B cell (primary cell): Measurements from ENCODE around the gene EGFLAM. TPM values are rescaled to one million over a fixed set of nuclear protein-coding genes. Genes with fewer than 3 reads are reported as not detected.

Experiments
- ATAC-seq: fragments of 200-7000 bp; cut with Tn5 transposase; one replicate; pipeline ENCODE4 v1.10.0; 2021; ENCODE audit warnings: low read depth, mild to moderate bottlenecking, moderate number of reproducible peaks, moderate library complexity
- CTCF ChIA-PET: fragments of 350-600 bp; sonication (Branson Sonifier 250); formaldehyde crosslinking; loops from one replicate; lab custom pipeline; 2021; ENCODE audit warnings: antibody characterized with exemption, inconsistent platforms; lab: Charles Lee
- POLR2A ChIA-PET: fragments of 350-600 bp; sonication (Branson Sonifier 250); formaldehyde crosslinking; loops from one replicate; lab custom pipeline; 2021; ENCODE audit warnings: antibody characterized with exemption; lab: Charles Lee
- DNase-seq: peaks from one replicate; pipeline ENCODE4 v3.0.0; 2013
- H2AFZ ChIP-seq: 2 replicates; pipeline ENCODE4 v1.6.1; 2012; ENCODE audit warnings: mild to moderate bottlenecking, low read depth, low read length; ENCODE audit not compliant: insufficient read depth, poor library complexity, severe bottlenecking
- H3K27ac ChIP-seq, 2 donors: 1 replicate in 1 of 2; 2 replicates in 1 of 2; pipeline ENCODE4 v1.5.1; 2012 to 2013; ENCODE audit warnings: low read length in 2 of 2, mild to moderate bottlenecking in 2 of 2, moderate library complexity in 1 of 2
- H3K27me3 ChIP-seq, 4 experiments: fragments of 200-600 bp in 1 of 4; sonication (generic) in 1 of 4; replicated peaks in 1 of 4; 1 replicate in 2 of 4; 2 replicates in 2 of 4; pipeline versions ENCODE4 v1.6.1 to v1.7.0; 2013 to 2016; ENCODE audit warnings: low read length in 3 of 4, mild to moderate bottlenecking in 2 of 4, mixed read lengths in 1 of 4, moderate library complexity in 1 of 4; ENCODE audit not compliant: insufficient read depth in 4 of 4, control insufficient read depth in 3 of 4; ENCODE audit errors: control extremely low read depth in 1 of 4
- H3K36me3 ChIP-seq, 2 experiments: replicated peaks in 1 of 2; 1 replicate in 1 of 2; 2 replicates in 1 of 2; pipeline versions ENCODE4 v1.6.1 to v1.7.1; 2013; ENCODE audit warnings: low read length in 1 of 2; ENCODE audit not compliant: insufficient read depth in 2 of 2, control insufficient read depth in 1 of 2; ENCODE audit errors: control extremely low read depth in 1 of 2, extremely low read depth in 1 of 2
- H3K4me1 ChIP-seq, 2 donors: fragments of 200-600 bp in 1 of 2; sonication (generic) in 1 of 2; 1 replicate in 1 of 2; 2 replicates in 1 of 2; pipeline versions ENCODE4 v1.5.1 to v1.6.1; 2013 to 2017; ENCODE audit warnings: low read length in 2 of 2; ENCODE audit not compliant: control insufficient read depth in 2 of 2, insufficient read depth in 2 of 2
- H3K4me2 ChIP-seq: replicated peaks from 2 replicates; pipeline ENCODE3; 2012; ENCODE audit warnings: mild to moderate bottlenecking, low read depth, low read length; ENCODE audit not compliant: poor library complexity, severe bottlenecking
- H3K4me3 ChIP-seq, 5 experiments: fragments of 200-600 bp in 1 of 5; sonication (generic) in 1 of 5; 1 replicate in 3 of 5; 2 replicates in 2 of 5; pipeline versions ENCODE4 v1.5.1 to v1.7.0; 2011 to 2016; ENCODE audit warnings: low read length in 4 of 5, mild to moderate bottlenecking in 4 of 5, low read depth in 2 of 5, control low read depth in 1 of 5, moderate library complexity in 1 of 5; ENCODE audit not compliant: insufficient read depth in 1 of 5; ENCODE audit errors: control extremely low read depth in 1 of 5, extremely low read depth in 1 of 5
- H3K79me2 ChIP-seq: fragments of 200-600 bp; sonication (generic); one replicate; pipeline ENCODE4 v1.6.0; 2016; ENCODE audit warnings: low read length; ENCODE audit not compliant: control insufficient read depth, insufficient read depth
- H3K9ac ChIP-seq: fragments of 200-600 bp; sonication (generic); 2 replicates; pipeline ENCODE4 v1.6.1; 2017; ENCODE audit warnings: mild to moderate bottlenecking, low read length, moderate library complexity
- H3K9me3 ChIP-seq, 3 donors: one replicate each; pipeline versions ENCODE4 v1.6.1 to v1.7.1; 2013; ENCODE audit warnings: low read length in 2 of 3; ENCODE audit not compliant: control insufficient read depth in 2 of 3, insufficient read depth in 1 of 3; ENCODE audit errors: control extremely low read depth in 1 of 3
- H4K20me1 ChIP-seq: 2 replicates; pipeline ENCODE4 v1.6.0; 2012; ENCODE audit warnings: mild to moderate bottlenecking, low read length; ENCODE audit not compliant: insufficient read depth, control insufficient read depth, poor library complexity, severe bottlenecking
- H3K27ac Mint-ChIP-seq: one replicate; pipeline ENCODE4 v1.8.0; 2021; ENCODE audit warnings: mixed read lengths
- H3K27me3 Mint-ChIP-seq: one replicate; pipeline ENCODE4 v1.8.0; 2021; ENCODE audit warnings: mixed read lengths
- H3K4me1 Mint-ChIP-seq: one replicate; pipeline ENCODE4 v1.8.0; 2021; ENCODE audit warnings: mixed read lengths
- H3K4me3 Mint-ChIP-seq: one replicate; pipeline ENCODE4 v1.8.0; 2021; ENCODE audit warnings: mixed read lengths
- H3K9me3 Mint-ChIP-seq: one replicate; pipeline ENCODE4 v1.8.0; 2022; ENCODE audit warnings: mixed read lengths; ENCODE audit not compliant: insufficient read depth
- CTCF ChIP-seq: fragments of 200-600 bp; IDR thresholded peaks from one replicate; pipeline ENCODE4 v1.8.0; 2022; ENCODE audit warnings: antibody characterized with exemption, mild to moderate bottlenecking
- EZH2 ChIP-seq: IDR thresholded peaks from 2 replicates; pipeline ENCODE4 v1.6.1; 2012; ENCODE audit warnings: borderline replicate concordance, low read depth, mild to moderate bottlenecking, moderate library complexity, low read length; ENCODE audit not compliant: insufficient read depth, poor library complexity, severe bottlenecking
- WGBS: methylation state at CpG from one replicate; pipeline ENCODE4 v1.1.5; 2013; ENCODE audit warnings: missing lambda C conversion rate; ENCODE audit not compliant: insufficient coverage; 5-methylcytosine and 5-hydroxymethylcytosine counted together
- intact Hi-C: fragments of 100-400 bp; cut with micrococcal nuclease; formaldehyde crosslinking; loops from one replicate; pipeline ENCODE4 v1.10.0; 2022
- polyA plus RNA-seq: library from polyadenylated mRNA; depleted of rRNA; stranded (reverse); fragments of >200 nt; gene quantifications from 2 replicates; pipeline ENCODE4 v1.2.3, GENCODE V29; 2012
- total RNA-seq, 2 donors: library from RNA; stranded (reverse); fragments of 120-200 nt in 1 of 2; gene quantifications; 1 replicate in 1 of 2; 2 replicates in 1 of 2; pipeline versions ENCODE4 v1.2.3 to v1.2.4, GENCODE V29; 2013 to 2022

Gene EGFLAM
- total and polyA plus RNA-seq, 2 donors (not counting 1 experiment from before 2014, with no cell fraction given), result not detected

GRCh38 chr5:38267372-38267771 is 9.0 kb downstream of the EGFLAM start:
- no peak for DNase-seq
- TF ChIP-seq EZH2 (no peak), CTCF (no peak)
- no peak overlapping the region for H3K27ac Mint-ChIP-seq
- Histone ChIP-seq H3K4me1 (no peaks in the 10 kb centered on the region), H3K79me2 (no peaks in the 10 kb centered on the region), H3K4me3 (no peak overlapping the region), H3K27ac (no peak overlapping the region), H3K27me3 (peaks cover 0 to 11% (median 3%) of the 10 kb centered on the region in 4 experiments), H3K9me3 (no peaks in the 10 kb centered on the region), H3K9ac (no peak overlapping the region), H2AFZ (no peak overlapping the region), H3K36me3 (no peaks in the 10 kb centered on the region), H3K4me2 (no peak overlapping the region), H4K20me1 (no peaks in the 10 kb centered on the region)
- WGBS, result 83% methylated on average over 1 of the region's 2 CpGs
- intact Hi-C loops, result no loop called here
- POLR2A ChIA-PET, result no interaction called here
- peaks cover 15% of the 10 kb centered on the region for H3K27me3 Mint-ChIP-seq
- ATAC-seq, result no peak
- no peak overlapping the region for H3K4me3 Mint-ChIP-seq
- CTCF ChIA-PET, result no interaction called here
- H3K9me3 Mint-ChIP-seq, result no peaks in the 10 kb centered on the region
- H3K4me1 Mint-ChIP-seq, result no peaks in the 10 kb centered on the region

- H3K4me1 Mint-ChIP-seq, result no peaks in the 10 kb centered on the region
- H3K4me3 Mint-ChIP-seq, result no peak overlapping the region
- intact Hi-C loops, result no loop called here
- H3K36me3 ChIP-seq, result no peaks in the 10 kb centered on the region
- H3K4me2 ChIP-seq, result no peak overlapping the region
- H3K4me1 ChIP-seq, result no peaks in the 10 kb centered on the region
- no peak overlapping the region for H3K9ac ChIP-seq
- H3K27ac Mint-ChIP-seq, result no peak overlapping the region
- peaks cover 1 to 11% (median 5%) of the 10 kb centered on the region in 3 donors for H3K9me3 ChIP-seq
- no peak overlapping the region for H3K4me3 ChIP-seq
- WGBS, result 100% methylated on average over 1 of the region's 3 CpGs
- H2AFZ ChIP-seq, result no peak overlapping the region
- ATAC-seq (no peak), DNase-seq (no peak)
- POLR2A ChIA-PET, result no interaction called here
- H4K20me1 ChIP-seq, result no peaks in the 10 kb centered on the region
- H3K27ac ChIP-seq, result no peak overlapping the region
- peaks cover 15% of the 10 kb centered on the region for H3K9me3 Mint-ChIP-seq
- TF ChIP-seq EZH2 (no peak), CTCF (no peak)
- H3K27me3 Mint-ChIP-seq, result peaks cover 3% of the 10 kb centered on the region
- H3K27me3 ChIP-seq, result no peaks in the 10 kb centered on the region
- no peaks in the 10 kb centered on the region for H3K79me2 ChIP-seq
- CTCF ChIA-PET, result no interaction called here
Observed at GRCh38 chr5:38273626-38274025, 15.3 kb downstream of the EGFLAM start.
